SU-DHL-6 (cell line): Measurements from ENCODE around the gene ARID5A.

ENCODE experiments used
- EZH2phosphoT487 ChIP-seq: fragments of 200-600 bp; sonication (generic), shearing (Covaris generic); conservative IDR thresholded peaks from 2 replicates; pipeline ENCODE4 v1.6.1; 2018; ENCODE audit warnings: mild to moderate bottlenecking, antibody characterized with exemption, low read length, moderate library complexity, mixed read lengths
- TF ChIP-seq, protein P1 (sequence below): fragments of 200-600 bp; sonication (generic); IDR thresholded peaks from one replicate; pipeline ENCODE4 v1.5.1; 2017; ENCODE audit warnings: antibody characterized with exemption, mild to moderate bottlenecking, low read length, moderate library complexity; ENCODE audit not compliant: insufficient read depth, poor library complexity, severe bottlenecking

DNA sequence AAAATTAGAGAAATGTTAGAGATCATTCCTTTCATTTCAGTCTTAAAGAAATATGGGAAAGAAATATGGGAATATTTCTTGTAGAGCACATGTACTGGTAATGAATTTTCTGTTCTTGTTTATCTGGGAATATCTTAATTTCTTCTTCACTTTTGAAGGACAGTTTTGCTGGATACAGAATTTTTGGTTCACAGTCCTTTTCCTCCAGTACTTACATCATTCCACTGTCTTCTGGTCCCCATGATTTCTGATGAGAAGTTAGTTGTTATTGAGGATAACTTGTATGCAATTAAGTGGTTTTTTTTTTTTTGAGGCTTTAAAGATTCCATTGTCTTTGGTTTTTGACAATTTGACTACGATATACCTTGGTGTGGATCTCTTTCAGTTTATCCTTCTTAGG, 42.4 kb upstream of the ARID5A start:
- TF ChIP-seq, protein P1, sequence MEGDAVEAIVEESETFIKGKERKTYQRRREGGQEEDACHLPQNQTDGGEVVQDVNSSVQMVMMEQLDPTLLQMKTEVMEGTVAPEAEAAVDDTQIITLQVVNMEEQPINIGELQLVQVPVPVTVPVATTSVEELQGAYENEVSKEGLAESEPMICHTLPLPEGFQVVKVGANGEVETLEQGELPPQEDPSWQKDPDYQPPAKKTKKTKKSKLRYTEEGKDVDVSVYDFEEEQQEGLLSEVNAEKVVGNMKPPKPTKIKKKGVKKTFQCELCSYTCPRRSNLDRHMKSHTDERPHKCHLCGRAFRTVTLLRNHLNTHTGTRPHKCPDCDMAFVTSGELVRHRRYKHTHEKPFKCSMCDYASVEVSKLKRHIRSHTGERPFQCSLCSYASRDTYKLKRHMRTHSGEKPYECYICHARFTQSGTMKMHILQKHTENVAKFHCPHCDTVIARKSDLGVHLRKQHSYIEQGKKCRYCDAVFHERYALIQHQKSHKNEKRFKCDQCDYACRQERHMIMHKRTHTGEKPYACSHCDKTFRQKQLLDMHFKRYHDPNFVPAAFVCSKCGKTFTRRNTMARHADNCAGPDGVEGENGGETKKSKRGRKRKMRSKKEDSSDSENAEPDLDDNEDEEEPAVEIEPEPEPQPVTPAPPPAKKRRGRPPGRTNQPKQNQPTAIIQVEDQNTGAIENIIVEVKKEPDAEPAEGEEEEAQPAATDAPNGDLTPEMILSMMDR: no peak
- no peak for TF ChIP-seq EZH2phosphoT487
